Activated effector memory CD4-positive, alpha-beta T cell treated with Interleukin-2 at 50 U/mL for 16 hours (primary cell): Measurements from ENCODE around the gene ZNF217.
"Not testable (repeated sequence)": the region's sequence is repeated elsewhere in the genome, so short reads cannot be mapped to it uniquely, and the experiment has no call there.

Experiments used
- DNase-seq: peaks from one replicate; pipeline ENCODE4 v3.0.0-alpha.2; 2020

Gene ZNF217

DNA sequence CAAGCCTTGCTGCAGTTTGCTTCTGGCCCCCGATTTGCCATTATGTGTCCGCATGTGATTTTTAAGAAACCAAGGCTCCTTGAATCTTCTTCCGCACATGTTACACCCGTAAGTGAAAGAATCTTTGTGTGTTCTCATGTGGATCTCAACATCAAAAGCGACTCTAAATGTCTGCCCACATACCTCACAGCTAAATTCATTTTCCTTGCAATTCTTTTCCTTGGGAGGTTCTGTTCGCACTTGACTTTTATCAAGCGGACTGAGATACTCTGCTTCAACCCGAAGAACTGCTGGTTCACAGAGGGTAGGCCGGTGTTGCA is 11.4 kb downstream of the ZNF217 start:
- no peak for DNase-seq

DNA sequence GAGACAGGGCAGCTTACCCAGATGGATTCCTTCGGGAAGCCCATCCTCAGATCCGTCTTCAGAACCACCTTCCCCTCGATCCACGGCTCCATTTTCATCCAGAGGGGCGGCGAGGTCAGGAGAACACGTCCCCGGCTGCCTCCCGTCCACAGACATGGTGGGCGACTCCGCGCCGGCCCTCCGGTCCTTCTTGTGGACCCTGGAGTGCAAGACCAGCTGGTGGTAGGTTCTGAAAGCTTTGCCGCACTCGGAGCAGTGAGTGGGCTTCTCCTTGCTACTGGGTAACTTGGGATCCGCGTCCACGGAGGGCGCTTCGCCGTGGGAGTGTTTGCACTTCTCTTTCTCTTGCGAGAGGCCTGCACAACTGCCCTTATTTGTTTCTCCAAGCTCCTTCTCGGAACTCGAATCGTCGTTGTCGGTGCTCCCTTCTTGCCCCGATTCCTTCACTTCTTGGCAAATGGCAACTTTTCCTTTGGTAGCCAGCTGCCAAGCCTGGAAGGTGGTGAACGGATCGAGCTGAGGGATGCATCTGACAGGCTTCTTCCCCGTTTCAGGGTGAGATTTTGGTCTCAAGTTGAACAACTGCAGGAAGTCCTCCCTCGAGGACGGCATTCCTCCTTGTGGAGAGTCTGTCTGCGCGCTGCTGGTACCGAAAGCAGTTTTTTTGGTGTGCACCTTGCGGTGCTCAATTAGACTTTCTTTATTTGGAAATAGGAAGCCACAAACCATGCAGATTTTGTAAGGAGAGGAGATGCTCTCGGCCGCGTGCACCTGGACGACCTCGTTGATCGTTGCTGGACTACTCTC is 12.0 kb downstream of the ZNF217 start:
- DNase-seq: peak; percentile 26

GRCh38 chr20:53580376-53581111 is 13.1 kb downstream of the ZNF217 start:
- no peak for DNase-seq

DNA sequence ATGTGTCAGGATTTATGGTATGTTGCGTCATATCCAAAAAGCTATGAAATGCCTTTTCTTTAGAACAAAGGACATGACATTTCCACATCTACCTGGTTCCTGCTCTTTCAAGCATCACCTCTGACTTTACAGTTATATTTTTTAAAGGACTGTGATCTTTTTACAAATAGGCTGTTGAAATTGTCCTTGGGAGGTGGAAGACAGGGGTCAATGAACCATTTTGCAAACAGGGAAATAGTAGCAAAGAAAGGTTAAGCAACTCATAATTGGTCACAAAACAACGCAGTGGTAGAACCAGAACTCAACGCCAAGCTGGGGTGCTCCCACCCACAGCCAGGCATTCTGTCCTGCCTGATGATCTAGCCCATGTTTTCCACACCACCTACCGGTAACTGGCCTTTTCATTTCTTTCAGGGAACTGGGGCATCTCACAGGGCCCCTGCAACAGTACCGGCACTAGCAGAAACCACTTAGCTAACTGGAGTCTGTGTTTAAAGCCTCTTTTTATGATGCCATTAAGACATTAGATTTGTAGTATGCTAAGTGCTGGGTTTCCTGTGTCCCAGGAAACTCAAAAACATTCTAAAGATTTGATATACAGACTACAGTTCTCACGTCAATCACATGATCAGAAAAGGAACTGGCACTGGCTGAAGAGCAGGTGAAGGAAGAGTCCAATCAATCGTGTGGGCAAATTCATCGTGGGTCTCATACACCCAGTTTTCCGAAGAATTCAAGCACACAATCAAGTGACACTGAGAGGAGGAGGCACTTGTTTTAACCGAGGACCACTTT is 13.9 kb downstream of the ZNF217 start:
- peak; percentile 14 for DNase-seq

GRCh38 chr20:53579266-53579580 is 14.4 kb downstream of the ZNF217 start:
- no peak for DNase-seq

- DNase-seq: no peak
Measured at GRCh38 chr20:53578492-53579222, 15.0 kb downstream of the ZNF217 start.

GRCh38 chr20:53576586-53577318 is 16.9 kb downstream of the ZNF217 start:
- DNase-seq: no peak

DNA sequence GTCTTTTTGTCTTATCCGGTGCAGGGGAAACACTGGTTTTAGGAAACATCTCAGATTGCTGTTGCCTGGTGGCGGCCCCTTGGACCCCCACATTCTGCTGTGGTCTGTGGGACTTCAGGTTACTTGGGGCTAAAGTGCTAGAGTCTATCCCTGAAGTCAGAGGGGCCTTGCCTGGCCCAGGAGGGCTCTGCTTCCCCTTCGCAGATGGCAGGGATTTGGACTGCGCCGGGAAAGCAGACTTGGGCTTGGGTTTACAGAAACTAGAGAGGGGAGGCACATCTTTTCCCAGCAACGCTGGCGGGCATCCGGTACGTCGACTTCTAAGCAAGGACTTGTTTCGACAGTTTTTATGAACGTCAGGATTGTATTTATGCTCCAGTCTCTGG is 17.5 kb downstream of the ZNF217 start:
- DNase-seq: no peak

DNA sequence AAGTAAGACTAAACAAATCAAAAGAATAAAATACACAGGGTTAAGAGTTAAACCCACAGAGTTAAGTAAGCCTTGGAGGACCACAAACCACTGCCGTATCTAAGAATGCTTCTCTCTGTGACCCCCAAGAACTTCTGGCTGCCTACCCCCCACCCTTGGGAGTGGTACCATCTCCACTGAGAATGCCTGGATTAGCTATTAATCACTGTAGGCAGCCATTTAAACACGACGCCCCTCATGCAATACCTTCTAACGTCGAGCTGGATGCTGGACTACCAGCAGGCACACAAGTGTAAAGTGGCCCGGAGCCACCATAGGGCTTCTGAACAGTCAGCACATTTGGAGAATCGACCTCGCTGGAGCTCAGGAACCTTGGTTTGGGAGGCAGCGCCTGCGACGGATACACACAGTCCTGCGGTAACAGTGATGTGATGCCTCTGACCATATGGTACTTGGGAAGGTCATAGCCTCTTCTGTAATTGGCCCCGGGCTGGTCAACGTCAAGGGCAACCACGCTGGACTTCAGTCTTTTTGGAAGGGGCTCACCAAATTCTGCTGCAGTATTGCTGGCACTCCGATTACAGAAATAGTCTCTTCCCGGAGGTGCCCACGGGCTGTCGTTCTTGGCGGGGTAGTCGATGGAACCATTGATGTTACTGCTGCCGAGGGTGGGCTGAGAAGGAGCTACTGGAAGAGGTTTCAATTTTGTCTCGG is 18.0 kb downstream of the ZNF217 start:
- DNase-seq: no peak

DNA sequence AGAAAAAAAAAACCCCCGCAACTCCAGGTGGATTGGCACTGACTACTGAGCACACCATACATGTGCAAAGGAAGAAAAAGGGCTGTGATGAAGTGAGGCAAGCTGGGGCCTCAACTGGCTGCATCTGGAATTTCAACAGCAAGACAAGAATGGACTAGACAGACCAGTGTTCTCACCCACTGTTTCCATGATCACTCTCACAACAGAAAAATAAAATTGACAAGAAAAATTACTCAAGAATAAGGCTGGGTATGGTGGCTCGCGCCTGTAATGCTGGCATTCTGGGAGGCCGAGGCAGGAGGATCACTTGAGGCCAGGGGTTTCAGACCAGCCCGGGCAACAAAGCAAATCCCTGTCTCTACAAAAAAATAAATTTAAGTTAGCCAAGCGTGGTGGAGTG is 18.8 kb downstream of the ZNF217 start:
- DNase-seq: no peak

DNA sequence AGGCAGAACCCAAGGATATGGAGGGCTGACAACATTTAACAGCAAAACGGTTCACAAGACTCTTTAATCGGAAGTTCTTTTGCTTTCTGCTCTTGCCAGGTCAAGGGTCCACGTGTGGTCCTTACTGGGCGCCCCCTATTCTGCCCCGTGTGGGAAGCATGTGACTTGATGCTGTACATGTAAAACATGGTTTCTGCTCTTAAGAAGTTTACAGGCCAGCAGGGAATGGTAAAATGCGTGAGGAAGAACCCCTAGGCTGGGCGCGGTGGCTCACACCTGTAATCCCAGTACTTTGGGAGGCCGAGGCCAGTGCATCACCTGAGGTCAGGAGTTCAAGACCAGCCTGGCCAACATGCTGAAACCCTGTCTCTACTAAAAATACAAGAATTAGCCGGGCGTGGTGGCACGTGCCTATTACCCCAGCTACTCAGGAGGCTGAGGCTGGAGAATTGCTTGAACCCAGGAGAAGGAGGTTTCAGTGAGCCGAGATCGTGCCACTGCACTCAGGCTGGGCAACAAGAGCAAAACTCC is 19.3 kb downstream of the ZNF217 start:
- no peak for DNase-seq

GRCh38 chr20:53571555-53572286 is 21.9 kb downstream of the ZNF217 start:
- no peak for DNase-seq

GRCh38 chr20:53570446-53571276 is 23.0 kb downstream of the ZNF217 start:
- DNase-seq: no peak

- DNase-seq: no peak
Measured at GRCh38 chr20:53569606-53570307, 23.9 kb downstream of the ZNF217 start.

- DNase-seq: no peak
Measured at GRCh38 chr20:53569005-53569404, 24.6 kb downstream of the ZNF217 start.

DNA sequence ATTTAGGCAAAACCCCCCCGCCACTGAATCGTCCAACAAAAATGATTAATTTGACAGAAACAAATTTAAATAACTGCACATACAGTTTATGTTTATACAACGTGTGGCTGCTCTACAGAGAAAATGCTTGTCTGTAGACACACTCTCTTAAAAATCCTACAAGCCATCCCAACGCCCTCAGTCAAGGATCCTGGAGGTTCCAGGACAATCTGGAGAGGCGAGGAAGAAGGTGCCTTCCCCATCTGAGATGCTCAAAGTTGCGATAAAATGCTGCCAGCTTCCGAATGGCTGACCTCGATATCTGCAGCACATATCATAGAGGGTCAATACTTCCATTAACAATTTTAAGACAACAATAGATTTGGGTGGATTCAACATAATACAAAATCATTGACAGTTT is 25.3 kb downstream of the ZNF217 start:
- no peak for DNase-seq

- no peak for DNase-seq
Measured at GRCh38 chr20:53567379-53567917, 26.2 kb downstream of the ZNF217 start.

- DNase-seq: not testable (repeated sequence)
Measured at GRCh38 chr20:53566623-53567022, 27.0 kb downstream of the ZNF217 start.

- no peak for DNase-seq
Measured at GRCh38 chr20:53565254-53565653, 28.4 kb downstream of the ZNF217 start.
